Lower lobe of right lung (tissue), 2 donors: Measurements from ENCODE around the gene PBXIP1. TPM values are rescaled to one million over a fixed set of nuclear protein-coding genes. Genes with fewer than 3 reads are reported as not detected.
"Not testable (repeated sequence)": the region's sequence is repeated elsewhere in the genome, so short reads cannot be mapped to it uniquely, and the experiment has no call there.

Experiments used
- ATAC-seq, 2 donors: fragments of 200-7000 bp; cut with Tn5 transposase; one replicate each; pipeline ENCODE4 v1.9.1; 2020 to 2022; ENCODE audit warnings: mild to moderate bottlenecking in 2 of 2, moderate library complexity in 2 of 2
- DNase-seq: peaks from one replicate; pipeline ENCODE4 v3.0.0-alpha.2; 2020
- H3K27ac ChIP-seq: fragments of 200-600 bp; one replicate; pipeline ENCODE4 v1.8.0; 2022
- H3K27me3 ChIP-seq: fragments of 200-600 bp; one replicate; pipeline ENCODE4 v1.8.0; 2022; ENCODE audit warnings: low read depth
- H3K36me3 ChIP-seq: fragments of 200-600 bp; one replicate; pipeline ENCODE4 v1.8.0; 2022; ENCODE audit warnings: mild to moderate bottlenecking
- H3K4me1 ChIP-seq: fragments of 200-600 bp; one replicate; pipeline ENCODE4 v1.8.0; 2022
- H3K4me3 ChIP-seq: fragments of 200-600 bp; one replicate; pipeline ENCODE4 v1.8.0; 2022; ENCODE audit warnings: mild to moderate bottlenecking
- H3K9me3 ChIP-seq: fragments of 200-600 bp; one replicate; pipeline ENCODE4 v1.8.0; 2022
- intact Hi-C: fragments of 100-400 bp; cut with DNase I; formaldehyde crosslinking; loops from one replicate; pipeline ENCODE4 v1.11.0; 2022
- total RNA-seq: library from RNA; stranded (reverse); fragmentation: NEBNext Ultra II Directional; extraction: Animal tissue kit (Norgen Biotek cat#: 25700); gene quantifications from one replicate; pipeline ENCODE4 v1.2.1, GENCODE V29; 2021
- TF ChIP-seq, protein P1 (sequence below): fragments of 200-600 bp; IDR thresholded peaks from one replicate; pipeline ENCODE4 v1.8.0; 2022; ENCODE audit warnings: antibody characterized with exemption, mild to moderate bottlenecking
- donor health status: DM: no; HTN: yes; CAD: no; lungs with severe emphysema.

PBXIP1 gene
- total RNA-seq, 1 donor from 2014 or later, result 68.1 TPM

DNA sequence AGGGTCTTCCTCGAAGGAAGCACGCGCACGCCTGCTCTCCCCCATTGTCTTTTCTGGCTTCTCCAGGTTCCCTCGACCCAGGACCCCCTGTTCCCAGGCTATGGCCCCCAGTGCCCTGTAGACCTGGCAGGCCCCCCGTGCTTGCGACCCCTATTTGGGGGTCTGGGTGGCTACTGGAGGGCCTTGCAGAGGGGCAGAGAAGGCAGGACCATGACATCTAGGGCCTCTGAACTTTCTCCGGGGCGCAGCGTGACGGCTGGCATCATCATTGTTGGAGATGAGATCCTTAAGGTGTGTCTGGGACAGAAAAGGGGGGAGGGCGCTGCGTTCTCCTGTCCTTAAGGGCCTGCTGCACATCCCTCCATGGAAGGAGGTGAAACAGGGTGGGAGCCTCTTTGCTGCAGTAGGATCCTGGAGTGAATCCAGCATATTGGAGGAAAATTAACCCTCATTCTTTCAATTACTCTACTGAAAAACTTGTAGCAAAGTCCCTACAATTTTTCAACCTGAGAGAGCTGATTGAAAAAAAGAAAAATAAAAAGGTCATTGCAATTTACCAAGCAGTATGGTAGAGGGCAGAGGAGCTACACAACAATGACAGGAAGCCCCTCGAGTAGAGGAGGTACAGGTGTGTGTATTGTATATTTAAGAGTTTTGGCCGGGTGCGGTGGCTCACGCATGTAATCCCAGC is 28.0 kb upstream of the PBXIP1 start:
- TF ChIP-seq, protein P1, sequence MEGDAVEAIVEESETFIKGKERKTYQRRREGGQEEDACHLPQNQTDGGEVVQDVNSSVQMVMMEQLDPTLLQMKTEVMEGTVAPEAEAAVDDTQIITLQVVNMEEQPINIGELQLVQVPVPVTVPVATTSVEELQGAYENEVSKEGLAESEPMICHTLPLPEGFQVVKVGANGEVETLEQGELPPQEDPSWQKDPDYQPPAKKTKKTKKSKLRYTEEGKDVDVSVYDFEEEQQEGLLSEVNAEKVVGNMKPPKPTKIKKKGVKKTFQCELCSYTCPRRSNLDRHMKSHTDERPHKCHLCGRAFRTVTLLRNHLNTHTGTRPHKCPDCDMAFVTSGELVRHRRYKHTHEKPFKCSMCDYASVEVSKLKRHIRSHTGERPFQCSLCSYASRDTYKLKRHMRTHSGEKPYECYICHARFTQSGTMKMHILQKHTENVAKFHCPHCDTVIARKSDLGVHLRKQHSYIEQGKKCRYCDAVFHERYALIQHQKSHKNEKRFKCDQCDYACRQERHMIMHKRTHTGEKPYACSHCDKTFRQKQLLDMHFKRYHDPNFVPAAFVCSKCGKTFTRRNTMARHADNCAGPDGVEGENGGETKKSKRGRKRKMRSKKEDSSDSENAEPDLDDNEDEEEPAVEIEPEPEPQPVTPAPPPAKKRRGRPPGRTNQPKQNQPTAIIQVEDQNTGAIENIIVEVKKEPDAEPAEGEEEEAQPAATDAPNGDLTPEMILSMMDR, result no peak
- Histone ChIP-seq H3K4me1 (peaks cover 23% of the 10 kb centered on the region), H3K4me3 (peak overlapping the region; percentile 95), H3K27ac (peak overlapping the region; percentile 78), H3K9me3 (no peaks in the 10 kb centered on the region), H3K36me3 (peaks cover 17% of the 10 kb centered on the region), H3K27me3 (no peaks in the 10 kb centered on the region)
- intact Hi-C loops, result no loop called here
- peak; percentile 47 for DNase-seq
- no peak for ATAC-seq

DNA sequence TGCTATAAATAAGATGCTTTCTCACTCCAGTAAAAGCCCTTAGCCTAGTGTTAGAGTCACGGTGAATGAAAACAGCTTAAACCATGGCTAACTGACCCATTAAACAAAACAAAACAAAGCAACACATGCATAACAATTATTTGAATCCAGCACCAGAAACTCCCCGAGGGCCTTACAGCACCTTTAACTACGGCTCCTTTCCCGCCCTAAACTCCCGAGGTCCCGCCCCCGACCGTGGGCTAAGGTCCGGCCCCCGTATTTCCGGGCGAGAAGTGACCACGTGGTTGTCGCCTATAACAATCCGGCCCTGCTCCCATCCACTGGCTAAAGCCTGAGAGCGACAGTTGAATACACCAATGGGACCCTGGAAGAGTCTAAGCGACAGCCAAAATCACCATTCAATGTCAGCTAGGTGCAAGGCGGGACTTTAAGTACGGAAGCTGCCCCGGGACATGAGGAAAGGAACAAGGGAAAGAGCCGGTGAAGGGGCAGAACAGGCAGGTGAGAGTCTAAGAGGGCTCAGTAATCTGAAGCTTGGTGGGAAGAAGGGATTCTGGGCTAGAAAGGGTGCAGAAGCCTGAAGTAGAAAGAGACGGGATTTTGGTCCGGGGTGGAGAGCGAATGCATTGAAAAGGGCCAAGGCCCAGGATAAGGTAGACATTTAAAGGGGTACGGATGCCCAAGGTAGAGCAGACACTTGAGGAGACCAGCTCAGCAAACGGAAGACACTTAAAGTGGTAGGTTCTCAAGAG is 27.2 kb upstream of the PBXIP1 start, which contains the start of gene FLAD1:
FLAD1 (plus strand) TSS at position 448 of the 752 bp plus-strand sequence. CDS start 351 bp downstream, outside the sequence.
- ATAC-seq (peak; percentile 100), DNase-seq (peak; percentile 95)
- H3K4me1 ChIP-seq, result peaks cover 23% of the 10 kb centered on the region
- H3K9me3 ChIP-seq, result no peaks in the 10 kb centered on the region
- H3K27me3 ChIP-seq, result no peaks in the 10 kb centered on the region
- H3K4me3 ChIP-seq, result peak within 1 kb of the TSS; percentile 95
- intact Hi-C loops, result no loop called here
- TF ChIP-seq, protein P1, result no peak
- H3K36me3 ChIP-seq, result peaks cover 13% of the 10 kb centered on the region
- H3K27ac ChIP-seq, result peak within 1 kb of the TSS; percentile 78

DNA sequence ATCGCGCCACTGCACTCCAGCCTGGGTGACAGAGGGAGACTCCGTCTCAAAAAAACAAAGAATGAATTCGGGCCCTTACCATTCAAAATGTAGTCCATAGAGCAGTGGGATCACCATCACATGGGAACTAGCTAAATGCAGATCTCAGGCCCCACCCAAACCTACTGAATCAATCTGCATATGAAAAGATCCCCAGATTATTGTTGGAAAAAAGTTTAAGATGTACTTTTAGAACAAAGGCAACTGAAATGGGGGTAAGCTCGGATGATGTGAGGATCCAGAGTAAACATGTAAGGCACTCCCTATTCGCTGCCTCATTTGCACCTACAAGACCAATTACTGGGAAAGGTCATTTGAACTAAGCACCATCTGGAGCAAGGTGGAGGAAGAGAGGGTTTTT is 26.4 kb upstream of the PBXIP1 start:
- intact Hi-C loops, result no loop called here
- DNase-seq (no peak), ATAC-seq (no peak)
- H3K9me3 ChIP-seq, result no peaks in the 10 kb centered on the region
- peak overlapping the region; percentile 8 for H3K27ac ChIP-seq
- H3K4me3 ChIP-seq, result peak overlapping the region; percentile 95
- H3K4me1 ChIP-seq, result peaks cover 23% of the 10 kb centered on the region
- TF ChIP-seq, protein P1, result no peak
- H3K36me3 ChIP-seq, result peaks cover 9% of the 10 kb centered on the region
- H3K27me3 ChIP-seq, result no peaks in the 10 kb centered on the region

DNA sequence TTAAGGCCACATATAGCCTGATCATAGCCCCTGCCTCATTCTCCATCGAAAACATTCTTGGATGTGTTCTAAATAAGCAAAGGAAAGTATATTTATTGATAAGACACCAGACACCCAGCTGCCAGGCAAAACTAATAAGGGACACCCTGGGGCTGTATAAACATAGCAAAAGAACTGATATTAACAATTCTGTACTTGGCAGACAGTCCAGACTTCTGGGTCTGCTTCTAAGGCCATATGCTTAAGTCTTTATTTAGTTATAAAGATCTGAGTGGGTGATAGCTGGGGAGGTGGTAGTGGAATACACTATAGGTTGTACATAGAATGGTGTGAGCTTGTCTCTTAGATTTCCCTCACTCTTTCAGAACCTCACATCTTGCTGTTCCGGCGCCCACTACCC is 22.5 kb upstream of the PBXIP1 start:
- ATAC-seq (no peak), DNase-seq (no peak)
- no peaks in the 10 kb centered on the region for H3K27me3 ChIP-seq
- H3K4me3 ChIP-seq, result no peak overlapping the region
- no peak overlapping the region for H3K27ac ChIP-seq
- TF ChIP-seq, protein P1, result no peak
- intact Hi-C loops, result no loop called here
- no peaks in the 10 kb centered on the region for H3K9me3 ChIP-seq
- peaks cover 18% of the 10 kb centered on the region for H3K4me1 ChIP-seq
- H3K36me3 ChIP-seq, result peaks cover 8% of the 10 kb centered on the region

DNA sequence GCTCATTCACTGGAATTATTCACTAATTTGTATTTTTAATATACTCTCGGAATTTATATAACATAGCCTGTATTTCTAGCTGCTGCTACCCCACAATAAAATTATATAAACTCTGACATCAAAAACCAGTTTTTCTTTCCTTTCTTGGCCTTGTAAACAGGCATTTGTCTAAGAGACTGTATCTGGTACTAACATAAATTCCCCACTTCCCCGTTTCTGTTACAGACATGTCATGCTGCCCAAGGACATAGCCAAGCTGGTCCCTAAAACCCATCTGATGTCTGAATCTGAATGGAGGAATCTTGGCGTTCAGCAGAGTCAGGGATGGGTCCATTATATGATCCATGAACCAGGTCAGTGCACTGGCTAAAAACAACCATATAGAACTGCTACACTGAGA is 21.9 kb upstream of the PBXIP1 start:
- peaks cover 23% of the 10 kb centered on the region for H3K4me1 ChIP-seq
- H3K9me3 ChIP-seq, ATAC-seq, H3K27ac ChIP-seq, intact Hi-C loops, H3K27me3 ChIP-seq, H3K4me3 ChIP-seq, H3K36me3 ChIP-seq, DNase-seq: not testable (repeated sequence)
